HG02840 (cell line): Measurements from ENCODE around the gene TMEM212.
"Not testable (repeated sequence)": the region's sequence is repeated elsewhere in the genome, so short reads cannot be mapped to it uniquely, and the experiment has no call there.

Source experiments
- ATAC-seq: cut with Tn5 transposase; IDR thresholded peaks from one replicate; pipeline ENCODE4 v1.9.1; 2021; ENCODE audit warnings: mild to moderate bottlenecking, moderate library complexity, moderate number of reproducible peaks; ENCODE audit not compliant: unreplicated experiment, low FRiP score

TMEM212 gene

DNA sequence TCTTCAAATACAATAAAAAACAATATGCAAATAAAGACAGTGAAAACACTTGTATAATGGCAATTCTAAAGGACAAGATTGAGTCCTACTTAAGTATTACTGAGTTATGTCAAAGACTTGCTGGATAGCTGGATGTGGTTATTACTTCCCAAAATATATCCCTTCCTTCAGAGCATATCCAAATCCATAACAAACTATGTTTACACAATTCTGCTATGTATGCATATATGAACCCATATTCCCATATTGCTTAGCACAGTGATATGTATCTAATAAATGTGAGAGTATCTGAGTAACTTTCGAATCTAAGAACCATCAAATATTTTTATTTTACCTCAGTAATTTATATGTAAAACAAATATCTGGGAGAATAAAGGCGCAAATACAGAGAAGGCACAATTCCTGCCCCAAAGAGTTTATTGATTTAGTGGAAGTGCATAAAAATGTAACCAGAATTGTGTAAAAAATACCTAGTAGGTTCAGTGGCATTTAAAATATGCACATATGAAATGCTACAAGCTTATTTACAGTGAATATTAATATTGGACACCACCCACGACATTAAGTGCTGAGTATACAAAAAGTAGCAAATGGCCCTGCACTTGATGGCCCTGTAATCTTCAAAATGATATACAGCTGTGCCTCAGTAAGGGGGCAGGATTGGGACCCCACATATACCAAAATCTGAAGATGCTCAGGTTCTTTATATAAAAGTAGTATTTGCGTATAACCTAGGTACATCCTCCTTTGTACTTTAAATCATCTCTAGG lies 37.1 kb downstream of the TMEM212 start:
- ATAC-seq = no peak

DNA sequence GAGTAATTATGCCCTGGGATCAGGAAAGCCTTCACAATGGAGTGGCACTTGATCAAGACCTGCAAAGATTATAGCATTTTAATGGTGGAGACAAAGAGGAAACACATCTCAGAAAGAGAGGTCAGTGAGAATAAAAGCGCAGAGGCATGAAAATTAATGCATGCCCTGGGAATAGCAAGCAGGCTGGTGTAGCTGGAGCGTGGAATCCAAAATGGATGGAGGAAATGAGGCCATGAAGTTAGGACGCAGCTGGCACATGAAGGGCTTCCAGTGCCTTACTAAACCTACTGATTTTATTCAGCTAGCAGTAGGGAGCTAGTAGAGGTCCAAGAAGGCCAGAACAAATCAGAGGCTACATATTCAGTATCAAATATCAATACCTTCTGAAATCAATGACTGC lies 38.1 kb downstream of the TMEM212 start:
- no peak for ATAC-seq

DNA sequence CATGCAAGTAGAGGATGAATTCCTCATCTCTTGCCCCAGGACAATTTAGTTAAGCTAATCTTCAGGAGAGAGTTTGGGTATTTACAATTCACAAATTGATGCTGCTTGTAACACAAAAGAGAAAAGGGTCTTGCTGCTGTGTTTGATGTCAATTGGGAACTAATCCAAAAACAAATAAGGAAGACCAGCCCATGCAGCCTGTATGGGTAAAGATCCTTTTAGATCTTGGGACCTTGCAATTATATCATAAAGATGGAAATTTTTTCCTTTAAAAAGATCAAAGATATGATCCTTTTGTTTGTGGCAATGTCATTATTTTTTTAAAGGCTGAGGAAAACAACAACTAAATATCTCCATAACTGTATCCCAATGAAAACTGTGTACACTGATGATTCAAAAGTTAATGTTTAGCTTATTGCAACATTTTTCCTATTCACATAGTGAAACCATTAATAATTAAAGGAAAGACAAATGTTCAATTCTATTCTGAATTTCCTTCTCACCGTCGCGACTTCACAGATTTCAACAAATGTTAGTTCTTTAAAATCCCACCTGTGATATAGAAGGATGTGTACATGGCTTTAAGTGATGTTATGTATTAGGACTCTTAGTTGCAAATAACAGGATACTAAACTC lies 40.2 kb downstream of the TMEM212 start:
- no peak for ATAC-seq

DNA sequence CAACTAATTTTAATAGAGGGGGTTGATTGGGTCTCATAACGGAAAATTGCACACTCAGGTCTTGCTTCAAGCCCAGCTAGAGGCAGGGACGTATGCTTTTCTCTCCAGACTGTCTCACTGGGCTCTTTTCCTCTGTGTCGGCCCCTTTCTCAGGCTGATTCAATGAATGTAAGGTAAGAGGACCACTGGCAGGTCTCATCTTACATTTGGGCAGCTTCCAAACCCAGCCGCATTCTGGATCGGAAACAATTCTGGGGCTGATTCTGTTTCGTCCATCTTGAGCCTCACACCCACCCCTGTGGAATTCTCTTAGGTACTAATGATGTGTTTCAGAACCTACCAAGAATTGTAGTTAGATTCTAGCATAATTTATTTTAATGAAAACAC lies 40.7 kb downstream of the TMEM212 start:
- ATAC-seq = no peak

DNA sequence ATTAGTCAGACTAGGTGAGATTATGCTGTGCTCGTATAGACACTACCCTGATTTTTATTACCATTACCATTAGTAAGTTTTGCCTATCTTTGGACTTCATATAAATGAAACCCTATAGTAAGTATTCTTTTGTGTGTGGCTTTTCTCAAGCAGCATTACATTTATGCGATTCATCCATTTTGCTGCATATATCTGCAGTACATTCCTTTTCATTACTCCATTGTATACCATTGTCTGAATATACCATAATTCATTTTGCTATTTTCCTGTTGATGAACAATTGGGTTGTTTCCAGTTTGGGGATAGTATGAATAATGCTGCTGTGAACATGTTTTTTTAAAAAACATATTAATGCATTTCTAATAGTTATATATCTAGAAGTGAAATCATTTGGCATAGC lies 45.3 kb downstream of the TMEM212 start:
- no peak for ATAC-seq

DNA sequence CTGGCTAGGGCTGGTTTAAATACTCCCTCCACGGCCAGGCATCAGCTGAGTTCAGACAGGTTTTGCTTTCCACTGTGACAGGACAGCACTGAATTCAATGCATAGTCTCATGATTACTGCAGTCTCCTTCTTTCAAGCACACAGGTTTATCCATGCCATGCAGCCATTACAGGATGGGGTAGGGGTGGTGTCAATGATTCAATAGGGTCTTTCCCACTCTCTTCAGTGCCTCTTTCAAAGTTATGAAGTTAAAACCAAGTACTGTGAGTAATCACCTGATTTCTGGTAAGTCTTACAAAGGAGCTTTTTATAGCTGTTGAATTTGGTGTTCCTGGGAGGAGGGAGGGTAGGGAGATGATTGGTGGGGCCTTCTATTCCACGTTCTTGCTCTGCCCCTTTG lies 47.2 kb downstream of the TMEM212 start:
- ATAC-seq = no peak

DNA sequence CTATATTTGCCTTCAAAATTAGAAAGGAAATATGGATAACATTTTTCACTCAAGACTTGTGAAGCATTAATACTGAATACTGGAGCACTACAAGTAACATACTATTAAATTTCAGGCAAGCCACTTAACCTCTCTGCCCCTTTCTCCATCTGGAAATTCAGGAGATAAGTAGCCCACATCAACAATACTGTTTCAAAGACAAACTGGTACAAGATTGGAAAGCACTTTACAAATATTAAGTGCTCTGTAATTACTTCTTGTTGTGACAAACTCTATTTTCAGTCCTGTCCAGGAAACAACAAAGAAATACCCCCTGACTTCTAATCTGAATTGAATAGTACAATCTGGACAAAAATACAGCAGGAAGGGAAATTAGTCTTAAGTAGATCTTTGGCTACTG lies 49.3 kb downstream of the TMEM212 start:
- ATAC-seq = no peak

DNA sequence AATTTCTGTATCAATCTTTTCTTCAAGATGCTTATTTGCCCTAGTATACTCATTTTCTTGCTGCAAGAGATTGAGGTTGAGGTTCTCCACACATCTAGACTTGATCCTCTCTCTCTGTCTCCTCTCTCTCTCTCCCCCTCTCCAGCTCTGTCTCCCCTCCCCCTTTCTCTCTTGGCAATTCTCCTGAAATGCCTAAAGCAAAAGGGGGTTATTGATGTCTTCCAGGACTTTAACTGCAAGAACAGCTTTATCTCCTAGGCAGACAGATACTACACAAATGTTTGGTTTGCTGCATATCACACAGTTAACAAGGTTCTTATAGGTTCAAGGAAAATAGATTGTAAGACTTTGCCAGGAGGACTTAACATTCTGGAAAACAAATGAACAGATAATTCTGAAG lies 52.1 kb downstream of the TMEM212 start:
- ATAC-seq = no peak

DNA sequence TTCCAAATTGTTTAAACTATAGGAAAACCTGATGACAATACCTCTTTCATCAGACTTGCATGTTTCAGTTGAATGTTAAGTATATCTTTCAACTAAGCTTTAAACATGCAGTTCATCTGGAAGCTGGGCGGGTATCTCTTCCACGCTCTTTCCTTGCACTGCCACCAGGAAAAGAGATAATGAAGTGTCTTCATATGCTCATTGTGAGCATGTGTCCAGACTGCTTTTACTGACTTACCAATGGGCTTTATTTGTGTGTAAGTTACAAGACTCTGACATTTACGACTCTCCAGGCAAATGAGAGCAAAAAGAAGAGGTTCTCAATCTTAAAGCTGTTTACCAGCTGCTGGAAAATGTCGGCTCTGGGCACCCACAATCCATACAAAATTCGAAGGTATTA lies 52.8 kb downstream of the TMEM212 start:
- ATAC-seq = no peak

DNA sequence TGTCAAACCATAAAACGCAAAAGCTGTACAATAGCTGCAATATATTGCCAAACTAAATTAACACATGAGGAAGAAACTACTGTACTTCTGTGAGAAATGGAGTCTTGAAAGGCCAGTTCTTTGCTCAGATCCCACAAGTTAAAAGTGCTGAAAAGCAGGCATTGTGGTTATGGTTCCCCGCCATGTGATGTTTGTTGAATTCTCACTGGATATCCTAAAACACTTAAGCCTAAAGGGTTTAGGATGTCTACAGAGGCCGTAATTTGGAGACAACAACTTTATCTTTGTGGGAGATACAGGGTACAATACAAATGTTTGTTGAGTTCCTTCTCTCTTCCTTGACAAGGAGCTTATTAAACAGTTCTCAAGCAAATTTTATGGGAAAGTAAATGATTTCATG lies 53.2 kb downstream of the TMEM212 start:
- no peak for ATAC-seq

DNA sequence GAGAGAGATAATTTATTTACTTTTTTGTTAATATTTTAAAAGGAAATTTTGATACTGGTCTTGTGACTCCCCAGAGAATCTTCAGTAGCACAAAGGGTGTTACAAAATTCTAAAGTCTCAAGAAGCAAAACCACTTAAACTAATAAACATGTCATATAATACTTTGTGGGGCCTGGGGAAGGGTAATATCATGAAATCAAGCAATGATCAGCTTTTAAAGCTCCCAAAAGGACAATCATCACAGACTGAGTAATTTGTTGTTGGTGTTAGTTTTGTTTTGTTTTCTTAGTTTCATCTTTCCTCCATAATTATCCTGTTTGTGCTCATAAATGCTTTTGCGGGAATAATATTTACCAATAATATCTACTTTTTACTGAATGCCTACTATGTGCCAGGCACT lies 55.0 kb downstream of the TMEM212 start:
- ATAC-seq = no peak

DNA sequence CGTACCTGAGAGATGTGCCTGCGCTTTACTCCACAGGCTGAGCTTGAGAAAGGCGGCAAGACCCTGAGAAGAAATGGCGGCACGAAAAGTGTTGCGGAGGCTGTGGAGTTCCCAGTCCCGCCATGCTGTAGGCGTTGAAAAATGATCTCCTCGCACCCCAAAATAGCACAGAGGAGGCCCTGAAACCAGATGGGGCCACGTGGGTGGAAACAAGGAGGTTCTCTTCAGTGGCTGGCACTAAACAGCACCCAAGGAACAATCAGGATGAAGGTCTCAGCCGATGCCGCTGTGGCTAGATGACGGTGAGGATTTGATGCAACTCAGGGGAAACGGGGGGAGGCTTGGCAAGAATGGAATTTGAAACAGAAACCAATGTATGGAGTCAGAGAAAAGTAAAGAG lies 57.3 kb downstream of the TMEM212 start:
- no peak for ATAC-seq

DNA sequence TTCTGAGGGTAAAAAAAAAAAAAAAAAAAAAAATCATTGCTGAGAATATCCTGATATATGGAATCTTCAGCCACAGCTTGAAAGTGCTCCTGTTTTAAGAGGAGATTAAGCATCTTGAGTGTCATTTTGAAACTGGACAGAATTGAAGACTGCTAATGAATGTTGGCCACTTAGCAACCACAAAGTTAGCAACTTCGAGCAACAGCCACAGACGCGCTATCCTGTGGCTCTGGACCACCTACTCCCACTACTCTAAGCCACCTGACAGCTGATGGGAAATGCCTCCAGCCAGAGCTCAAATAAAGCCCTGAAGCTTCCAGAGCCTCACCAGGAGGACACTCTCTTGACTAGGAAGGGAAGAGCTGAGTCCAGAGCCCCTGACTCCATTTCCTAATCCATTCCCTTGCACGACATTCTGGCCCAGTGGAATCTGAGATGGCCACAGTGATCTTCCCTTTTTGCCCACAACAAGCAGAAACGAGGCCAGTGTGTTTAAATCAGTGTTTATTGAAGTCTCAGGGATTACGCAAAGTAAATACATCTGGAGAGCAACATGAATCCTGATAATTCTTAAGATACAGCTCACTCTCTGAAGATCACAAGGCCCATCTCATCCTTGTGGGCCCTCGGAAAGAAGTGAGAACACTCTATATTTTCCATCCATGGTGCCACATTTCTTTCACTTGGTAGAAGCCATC lies 58.6 kb downstream of the TMEM212 start:
- ATAC-seq = no peak

DNA sequence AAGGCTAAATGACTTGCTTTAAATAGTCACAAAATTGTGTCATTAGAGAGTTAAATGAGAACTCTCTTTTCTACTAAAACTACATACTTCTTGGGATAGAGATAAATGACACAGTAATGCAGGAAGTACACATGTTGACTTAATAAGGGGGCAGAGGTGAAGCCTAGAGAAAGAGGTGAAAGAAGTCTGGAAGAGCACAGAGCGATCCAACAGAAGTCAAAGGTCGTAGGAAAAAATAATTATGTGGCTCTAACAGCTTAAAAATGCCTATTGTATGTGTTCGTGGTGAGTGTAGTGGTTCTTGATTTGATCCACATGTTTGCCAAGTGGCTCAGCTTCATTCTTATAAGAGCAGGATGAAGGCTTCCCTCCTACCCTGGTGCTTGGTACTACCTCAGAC lies 61.7 kb downstream of the TMEM212 start:
- no peak for ATAC-seq

DNA sequence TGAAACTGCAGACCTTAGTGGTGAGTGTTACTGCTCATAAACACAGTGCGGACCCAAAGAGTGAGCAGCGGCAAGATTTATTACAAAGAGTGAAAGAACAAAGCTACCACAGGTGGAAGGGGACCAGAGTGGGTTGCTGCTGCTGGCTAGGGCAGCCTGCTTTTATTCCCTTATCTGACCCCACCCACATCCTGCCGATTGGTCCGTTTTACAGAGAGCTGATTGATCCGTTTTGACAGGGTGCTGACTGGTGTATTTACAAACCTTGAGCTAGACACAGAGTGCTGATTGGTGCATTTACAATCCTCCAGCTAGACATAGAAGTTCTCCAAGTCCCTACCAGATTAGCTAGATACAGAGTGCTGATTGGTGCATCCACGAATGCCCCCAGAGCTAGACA lies 63.4 kb downstream of the TMEM212 start:
- not testable (repeated sequence) for ATAC-seq

DNA sequence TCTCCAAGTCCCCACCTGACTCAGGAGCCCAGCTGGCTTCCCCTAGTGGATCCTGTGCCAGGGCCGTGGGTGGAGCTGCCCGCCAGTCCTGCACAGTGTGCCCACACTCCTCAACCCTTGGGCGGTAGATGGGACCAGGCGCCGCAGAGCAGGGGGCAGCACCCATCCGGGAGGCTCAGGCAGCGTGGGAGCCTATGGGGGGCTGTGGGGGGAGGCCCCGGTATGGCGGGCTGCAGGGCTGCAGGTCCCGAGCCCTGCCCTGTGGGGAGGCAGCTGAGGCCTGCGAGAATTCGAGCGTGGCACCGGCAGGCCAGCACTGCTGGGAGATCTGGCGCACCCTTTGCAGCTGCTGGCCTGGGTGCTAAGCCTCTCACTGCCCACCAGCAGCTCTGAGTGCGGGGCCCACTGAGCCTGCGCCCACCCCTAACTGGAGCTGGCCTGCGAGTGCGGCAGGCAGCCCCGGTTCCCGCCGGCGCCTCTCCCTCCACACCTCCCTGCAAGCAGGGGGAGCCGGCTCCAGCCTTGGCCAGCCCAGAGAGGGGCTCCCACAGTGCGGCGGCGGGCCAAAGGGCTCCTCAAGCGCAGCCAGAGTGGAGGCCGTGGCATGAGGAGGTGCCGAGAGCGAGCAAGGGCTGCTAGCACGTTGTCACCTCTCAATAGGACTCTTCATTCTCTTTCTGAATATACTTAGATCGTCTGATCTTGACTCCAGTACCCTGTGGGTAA lies 64.0 kb downstream of the TMEM212 start:
- ATAC-seq = no peak

DNA sequence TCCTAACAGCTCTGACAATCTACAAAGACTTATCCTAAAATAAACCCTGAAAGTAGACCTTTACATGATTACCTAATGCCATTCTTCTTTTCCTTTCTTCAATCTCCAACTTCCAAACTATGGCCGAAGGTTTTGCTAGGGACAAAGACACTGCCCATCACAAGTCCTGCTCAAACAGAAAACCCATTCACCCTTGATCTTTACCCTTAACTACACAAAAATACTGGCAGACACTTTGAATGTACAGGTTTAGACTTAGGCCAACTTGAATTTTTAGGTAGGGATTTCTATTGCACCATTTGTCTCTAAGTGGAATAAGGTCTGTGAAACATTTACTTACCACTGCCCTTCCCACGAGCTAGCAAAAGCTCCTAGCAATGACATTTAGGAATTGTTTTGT lies 64.6 kb downstream of the TMEM212 start:
- ATAC-seq = no peak

DNA sequence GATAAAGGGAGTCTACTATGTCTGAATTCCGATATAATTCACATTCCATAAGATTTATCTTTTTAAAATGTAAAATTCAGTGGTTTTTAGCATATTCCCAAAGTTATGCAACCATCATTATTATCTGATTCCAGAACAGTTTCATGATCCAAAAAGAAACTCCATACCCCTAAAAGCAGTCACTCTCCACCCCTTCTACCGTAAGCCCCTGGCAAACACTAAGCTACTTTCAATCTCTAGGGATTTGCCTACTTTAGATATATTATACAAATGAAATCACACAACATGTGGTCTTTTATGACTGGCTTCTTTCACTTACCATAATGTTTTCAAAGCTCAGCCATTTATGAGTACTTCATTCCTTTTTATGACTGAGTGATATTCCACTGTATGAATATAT lies 65.6 kb downstream of the TMEM212 start:
- ATAC-seq = no peak
